PC-9 (cell line): ENCODE results near the gene ZNF280A.

Source experiments
- CTCF ChIP-seq: fragments of 200-600 bp; sonication (generic); conservative IDR thresholded peaks from 2 replicates; pipeline ENCODE4 v1.6.1; 2017; ENCODE audit warnings: mixed run types, antibody characterized with exemption, mild to moderate bottlenecking, moderate library complexity
- EZH2 ChIP-seq: fragments of 200-600 bp; sonication (generic); IDR thresholded peaks from 2 replicates; pipeline ENCODE4 v1.8.0; 2017; ENCODE audit warnings: antibody characterized with exemption, low read depth

- TF ChIP-seq CTCF (no peak), EZH2 (no peak)
Observed at GRCh38 chr22:22538226-22538989, 18.3 kb upstream of the ZNF280A start.
